NOMO-1 treated with dmso at 0.1 percent for 144 hours (cell line): Measurements from ENCODE around the gene SLC4A2.

ENCODE experiments used
- DNase-seq: peaks from one replicate; lab custom pipeline; 2025; ENCODE audit not compliant: unreplicated experiment; lab: John Stamatoyannopoulos, UW

The SLC4A2 gene

GRCh38 chr7:151062111-151062398, 2.7 kb downstream of the SLC4A2 start:
- no peak for DNase-seq

- DNase-seq: no peak
Observed at GRCh38 chr7:151062399-151063211, 3.2 kb downstream of the SLC4A2 start.

DNA sequence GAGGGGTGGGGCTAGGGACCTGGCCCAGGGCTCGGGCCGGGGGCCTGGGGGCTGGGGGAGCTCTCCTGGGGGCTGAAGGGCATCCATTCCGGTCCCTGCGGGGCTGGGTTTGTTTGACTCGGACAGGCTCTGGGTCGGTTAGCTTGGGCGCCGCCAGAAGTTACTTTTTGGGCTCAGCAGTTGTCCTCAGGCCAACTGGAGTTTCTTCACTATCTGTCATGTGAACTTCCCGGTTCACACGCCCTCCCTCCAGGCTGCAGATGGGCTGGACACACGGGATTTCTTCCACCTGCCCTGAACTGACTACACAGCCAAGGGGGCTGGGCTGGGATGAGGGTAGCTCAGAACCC, 3.8 kb downstream of the SLC4A2 start:
- no peak for DNase-seq

DNA sequence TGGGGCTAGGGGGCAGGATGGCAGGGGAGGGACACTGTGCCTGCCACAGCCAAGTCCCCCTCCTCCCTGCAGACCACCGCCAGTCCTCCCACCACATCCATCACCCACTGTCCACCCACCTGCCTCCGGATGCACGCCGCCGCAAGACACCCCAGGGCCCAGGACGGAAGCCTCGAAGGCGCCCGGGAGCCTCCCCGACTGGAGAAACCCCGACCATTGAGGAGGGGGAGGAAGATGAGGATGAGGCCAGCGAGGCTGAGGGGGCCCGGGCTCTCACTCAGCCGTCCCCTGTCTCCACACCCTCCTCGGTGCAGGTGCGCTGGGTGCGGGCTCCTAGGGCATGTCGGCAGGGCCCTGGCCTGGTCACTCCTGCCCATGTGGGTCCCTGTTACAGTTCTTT, 5.1 kb downstream of the SLC4A2 start:
- no peak for DNase-seq

- DNase-seq: no peak
Observed at GRCh38 chr7:151064993-151065392, 5.6 kb downstream of the SLC4A2 start.

GRCh38 chr7:151065516-151065915, 6.1 kb downstream of the SLC4A2 start:
- no peak for DNase-seq

- no peak for DNase-seq
Observed at GRCh38 chr7:151066273-151066974, 7.0 kb downstream of the SLC4A2 start.

DNA sequence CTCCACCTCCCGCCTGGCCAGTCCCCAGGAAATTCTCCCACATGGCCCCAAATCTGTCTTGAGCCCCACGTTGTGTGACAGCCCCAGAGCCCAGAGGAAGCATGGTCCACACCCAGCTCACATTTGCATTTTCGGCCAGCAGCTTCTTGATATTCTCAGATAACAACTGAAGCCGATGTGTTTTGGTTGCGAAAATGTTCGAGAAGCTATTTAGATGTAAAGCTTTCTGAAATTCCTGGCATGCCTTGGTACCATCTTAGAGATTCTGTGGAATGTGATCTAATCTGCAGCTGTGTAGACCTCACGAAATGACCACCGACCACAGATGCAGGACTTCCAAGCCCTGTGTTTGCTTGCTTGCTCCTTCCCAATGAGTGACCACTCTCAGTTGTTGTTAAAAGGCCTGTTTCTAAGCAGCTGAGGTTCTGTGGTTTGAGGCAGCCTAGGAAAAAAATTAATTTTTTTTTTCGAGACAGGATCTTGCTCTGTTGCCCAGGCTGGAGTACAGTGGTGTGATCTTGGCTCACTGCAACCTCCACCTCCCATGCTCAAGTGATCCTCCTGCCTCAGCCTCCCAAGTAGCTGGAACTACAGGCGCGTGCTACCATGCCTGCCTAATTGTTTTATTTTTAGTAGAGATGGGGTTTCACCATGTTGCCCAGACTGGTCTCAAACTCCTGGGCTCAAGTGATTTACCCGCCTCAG, 8.8 kb downstream of the SLC4A2 start:
- DNase-seq: no peak

DNA sequence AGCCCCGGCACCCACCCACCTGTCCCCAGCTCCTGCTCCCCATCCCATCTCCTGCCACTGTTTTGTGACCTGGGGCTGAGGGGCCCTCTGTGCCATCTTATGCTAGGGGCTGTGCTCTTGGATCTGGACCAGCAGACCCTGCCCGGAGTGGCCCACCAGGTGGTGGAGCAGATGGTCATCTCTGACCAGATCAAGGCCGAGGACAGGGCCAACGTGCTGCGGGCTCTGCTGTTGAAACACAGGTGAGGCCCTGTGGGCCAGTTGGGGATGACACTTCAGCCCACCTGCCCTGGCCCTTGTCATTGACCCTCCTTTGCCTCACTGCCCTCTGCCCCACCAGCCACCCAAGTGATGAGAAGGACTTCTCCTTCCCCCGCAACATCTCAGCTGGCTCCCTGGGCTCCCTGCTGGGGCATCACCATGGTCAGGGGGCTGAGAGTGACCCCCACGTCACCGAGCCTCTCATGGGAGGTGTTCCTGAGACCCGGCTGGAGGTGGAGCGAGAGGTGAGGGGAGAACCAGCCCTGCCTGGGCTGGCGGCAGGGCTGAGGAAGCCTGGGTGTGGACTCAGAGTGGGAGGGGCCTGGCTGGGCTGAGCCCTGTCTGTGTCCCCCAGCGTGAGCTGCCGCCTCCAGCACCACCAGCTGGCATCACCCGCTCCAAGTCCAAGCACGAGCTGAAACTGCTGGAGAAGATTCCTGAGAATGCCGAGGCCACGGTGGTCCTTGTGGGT, 10.6 kb downstream of the SLC4A2 start:
- DNase-seq: no peak

DNA sequence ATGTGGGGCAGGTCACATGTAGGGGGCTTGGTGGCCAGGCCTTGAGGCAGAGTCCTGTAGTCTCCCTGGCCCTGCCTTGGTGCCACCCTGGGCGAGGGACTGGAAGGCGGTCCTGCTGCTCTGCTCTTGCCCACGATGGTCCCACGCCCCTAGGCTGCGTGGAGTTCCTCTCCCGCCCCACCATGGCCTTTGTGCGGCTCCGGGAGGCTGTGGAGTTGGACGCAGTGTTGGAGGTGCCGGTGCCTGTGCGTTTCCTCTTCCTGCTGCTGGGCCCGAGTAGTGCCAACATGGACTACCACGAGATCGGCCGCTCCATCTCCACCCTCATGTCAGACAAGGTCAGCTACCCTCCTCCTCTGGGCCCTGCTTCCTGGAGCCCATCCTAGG, 11.2 kb downstream of the SLC4A2 start:
- DNase-seq: no peak

DNA sequence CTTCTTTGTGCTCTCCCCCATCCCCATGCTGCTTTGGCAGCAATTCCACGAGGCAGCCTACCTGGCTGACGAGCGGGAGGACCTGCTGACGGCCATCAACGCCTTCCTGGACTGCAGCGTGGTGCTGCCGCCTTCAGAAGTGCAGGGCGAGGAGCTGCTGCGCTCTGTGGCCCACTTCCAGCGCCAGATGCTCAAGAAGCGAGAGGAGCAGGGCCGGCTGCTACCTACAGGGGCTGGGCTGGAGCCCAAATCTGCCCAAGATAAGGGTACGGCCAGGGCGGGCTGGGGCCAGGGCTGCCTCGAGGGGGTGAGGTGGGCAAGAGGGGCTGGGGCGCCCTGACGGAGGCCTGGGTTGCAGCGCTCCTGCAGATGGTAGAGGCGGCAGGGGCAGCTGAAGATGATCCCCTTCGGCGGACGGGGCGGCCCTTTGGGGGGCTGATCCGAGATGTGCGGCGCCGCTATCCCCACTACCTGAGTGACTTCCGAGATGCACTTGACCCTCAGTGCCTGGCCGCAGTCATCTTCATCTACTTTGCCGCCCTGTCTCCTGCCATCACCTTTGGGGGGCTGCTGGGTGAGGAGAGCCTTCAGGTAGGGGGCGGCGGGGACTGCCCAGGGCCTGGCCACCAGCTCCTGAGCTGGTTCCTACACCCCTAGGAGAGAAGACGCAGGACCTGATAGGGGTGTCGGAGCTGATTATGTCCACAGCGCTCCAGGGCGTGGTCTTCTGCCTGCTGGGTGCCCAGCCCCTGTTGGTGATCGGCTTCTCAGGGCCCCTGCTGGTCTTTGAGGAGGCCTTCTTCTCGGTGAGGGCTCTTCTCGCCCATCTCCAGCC, 11.9 kb downstream of the SLC4A2 start:
- no peak for DNase-seq

GRCh38 chr7:151073990-151074389, 14.6 kb downstream of the SLC4A2 start:
- no peak for DNase-seq

- no peak for DNase-seq
Observed at GRCh38 chr7:151074817-151075661, 15.7 kb downstream of the SLC4A2 start.

DNA sequence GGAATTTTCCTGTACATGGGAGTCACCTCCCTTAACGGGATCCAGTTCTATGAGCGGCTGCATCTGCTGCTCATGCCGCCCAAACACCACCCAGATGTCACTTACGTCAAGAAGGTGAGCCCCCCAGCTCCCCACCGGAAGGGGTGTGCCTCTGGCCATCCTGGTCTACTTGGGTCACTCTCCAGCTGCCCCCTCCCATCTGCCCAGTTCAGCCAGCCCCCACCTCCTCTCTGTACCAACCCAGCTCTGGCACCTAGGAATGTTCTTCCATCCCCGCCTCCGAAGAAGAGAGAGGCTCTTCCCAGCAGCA, 16.2 kb downstream of the SLC4A2 start:
- no peak for DNase-seq

DNA sequence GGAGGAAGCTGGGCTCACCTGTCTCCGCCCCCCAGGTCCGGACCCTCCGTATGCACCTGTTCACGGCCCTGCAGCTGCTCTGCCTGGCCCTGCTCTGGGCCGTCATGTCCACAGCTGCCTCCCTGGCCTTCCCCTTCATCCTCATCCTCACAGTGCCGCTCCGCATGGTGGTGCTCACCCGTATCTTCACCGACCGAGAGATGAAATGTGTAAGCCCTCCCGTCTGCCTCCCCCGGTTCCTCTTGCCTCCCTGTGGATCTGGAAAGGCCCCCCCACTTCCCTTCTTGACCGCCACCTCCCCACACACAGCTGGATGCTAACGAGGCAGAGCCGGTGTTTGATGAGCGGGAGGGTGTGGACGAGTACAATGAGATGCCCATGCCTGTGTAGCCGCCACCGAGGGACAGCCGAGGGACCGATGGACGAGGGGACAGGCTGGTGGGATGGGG, 16.6 kb downstream of the SLC4A2 start:
- no peak for DNase-seq

GRCh38 chr7:151076863-151077704, 17.7 kb downstream of the SLC4A2 start:
- DNase-seq: no peak

GRCh38 chr7:151077705-151078232, 18.4 kb downstream of the SLC4A2 start:
- DNase-seq: no peak

GRCh38 chr7:151078233-151079040, 19.0 kb downstream of the SLC4A2 start:
- no peak for DNase-seq
